Stimulated activated CD4-positive, alpha-beta T cell treated with anti-CD3 and anti-CD28 coated beads, Interleukin-4, amount 100 ng/mL, for 48 hours (primary cell): ENCODE measurements around the gene RBBP5.

ENCODE experiments used
- DNase-seq, 2 donors: peaks; one replicate each; pipeline ENCODE4 v3.0.0-alpha.2; 2020; ENCODE audit warnings: low read depth in 2 of 2

The RBBP5 gene

DNA sequence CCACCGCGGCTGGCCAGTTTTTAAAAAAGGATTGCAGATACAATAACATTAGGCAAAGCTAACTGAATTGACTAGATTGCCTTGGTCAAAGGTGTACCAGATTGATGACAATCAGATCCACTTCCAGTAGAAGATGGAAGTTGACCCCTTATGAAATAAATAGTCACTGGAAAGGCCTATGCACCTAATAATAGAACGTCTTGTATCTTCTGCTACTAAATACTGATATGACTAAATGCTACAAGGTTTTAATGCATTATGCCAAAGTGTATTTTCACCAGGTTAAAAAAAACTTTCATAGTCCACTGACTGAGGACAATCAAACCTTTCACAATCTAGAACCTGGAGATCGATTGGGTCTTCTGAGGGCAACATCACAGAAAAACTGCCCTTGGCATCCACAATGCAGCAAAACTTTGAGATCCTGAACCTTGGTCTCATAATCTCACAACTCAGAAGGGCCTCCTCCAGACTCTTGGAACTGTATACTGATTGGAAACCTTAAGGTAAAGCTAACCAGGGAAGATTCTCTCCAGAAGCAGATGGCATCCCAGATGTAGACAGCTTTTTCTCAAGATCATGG lies 7.8 kb upstream of the RBBP5 start:
- no peak for DNase-seq

- no peak for DNase-seq
Measured at GRCh38 chr1:205128050-205128449, 6.3 kb upstream of the RBBP5 start.

DNA sequence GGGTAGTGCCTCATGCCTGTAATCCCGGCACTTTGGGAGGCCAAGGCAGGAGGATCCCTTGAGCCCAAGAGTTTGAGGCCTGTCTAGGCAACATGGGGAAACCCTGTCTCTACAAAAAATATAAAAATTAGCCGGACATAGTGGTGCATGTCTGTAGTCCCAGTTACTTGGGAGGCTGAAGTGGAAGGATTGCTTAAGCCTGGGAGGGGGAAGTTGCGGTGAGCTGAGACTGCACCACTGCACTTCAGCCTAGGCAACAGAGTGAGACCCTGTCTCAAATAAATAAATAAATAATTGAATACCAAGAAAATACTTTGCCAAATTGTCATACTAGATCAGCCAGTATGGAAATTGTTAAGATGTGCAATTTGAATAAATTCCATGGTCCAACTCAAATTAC lies 5.9 kb upstream of the RBBP5 start:
- DNase-seq: no peak

DNA sequence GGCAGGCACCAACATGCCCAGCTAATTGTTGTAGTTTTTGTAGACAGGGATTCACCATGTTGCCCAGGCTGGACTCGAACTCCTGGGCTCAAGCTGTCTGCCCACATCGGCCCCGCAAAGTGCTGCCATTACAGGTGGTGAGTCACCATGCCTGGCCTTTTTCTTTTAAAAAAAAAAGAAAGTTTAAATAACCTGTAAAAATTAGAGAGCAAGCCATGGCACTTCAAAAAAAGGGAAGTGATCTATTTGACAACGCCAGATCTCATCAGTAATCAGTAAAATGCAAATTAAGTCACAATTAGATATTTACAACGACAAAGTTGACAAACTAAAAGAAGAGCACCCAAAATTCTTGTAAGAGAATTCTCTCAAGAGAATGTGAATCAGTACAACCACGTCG lies 2.9 kb upstream of the RBBP5 start:
- no peak for DNase-seq

- DNase-seq: no peak
Measured at GRCh38 chr1:205122489-205122882, 708 bp upstream of the RBBP5 start.

- DNase-seq: no peak
Measured at GRCh38 chr1:205118752-205119151, 3.0 kb downstream of the RBBP5 start.

DNA sequence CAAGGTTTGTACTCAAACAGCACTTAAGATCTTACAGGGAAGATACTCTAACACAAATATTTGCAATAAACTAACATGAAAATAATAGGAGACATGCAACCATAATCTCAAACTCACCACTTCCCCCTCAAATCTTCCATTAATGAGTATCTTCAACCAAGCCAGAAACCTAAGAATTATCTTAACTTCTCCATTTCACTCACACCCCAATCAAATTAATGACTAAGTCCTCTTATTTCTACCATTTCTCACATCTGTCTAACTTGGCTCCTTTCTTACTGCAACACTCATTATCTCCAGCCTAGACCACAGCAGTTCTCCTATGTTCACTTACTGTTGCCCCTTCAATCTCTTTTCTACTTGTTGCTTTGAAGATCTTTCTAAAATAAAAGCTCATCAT lies 10.4 kb downstream of the RBBP5 start:
- no peak for DNase-seq

DNA sequence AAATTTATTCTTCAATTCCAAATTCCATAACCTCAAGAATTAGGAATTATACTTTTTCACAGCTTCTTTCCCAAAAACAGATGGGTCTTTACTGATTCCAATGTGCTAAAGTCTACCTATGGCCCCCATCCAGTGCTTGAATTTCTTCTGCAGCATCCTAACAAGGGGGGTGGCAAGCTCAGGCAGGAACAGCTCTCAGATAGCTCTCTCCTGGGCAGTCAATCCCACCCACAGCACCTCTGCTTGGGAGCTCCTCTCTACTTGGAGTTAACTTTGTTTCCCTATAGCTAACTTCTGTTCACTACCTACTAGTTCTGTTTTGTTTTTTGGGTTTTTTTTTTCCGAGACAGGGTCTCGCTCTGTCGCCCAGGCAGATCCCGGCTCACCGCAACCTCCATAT lies 12.1 kb downstream of the RBBP5 start:
- no peak for DNase-seq

- no peak for DNase-seq
Measured at GRCh38 chr1:205109269-205109668, 12.5 kb downstream of the RBBP5 start.

GRCh38 chr1:205108464-205108863 lies 13.3 kb downstream of the RBBP5 start:
- DNase-seq: no peak

GRCh38 chr1:205107327-205107726 lies 14.5 kb downstream of the RBBP5 start:
- DNase-seq: no peak

DNA sequence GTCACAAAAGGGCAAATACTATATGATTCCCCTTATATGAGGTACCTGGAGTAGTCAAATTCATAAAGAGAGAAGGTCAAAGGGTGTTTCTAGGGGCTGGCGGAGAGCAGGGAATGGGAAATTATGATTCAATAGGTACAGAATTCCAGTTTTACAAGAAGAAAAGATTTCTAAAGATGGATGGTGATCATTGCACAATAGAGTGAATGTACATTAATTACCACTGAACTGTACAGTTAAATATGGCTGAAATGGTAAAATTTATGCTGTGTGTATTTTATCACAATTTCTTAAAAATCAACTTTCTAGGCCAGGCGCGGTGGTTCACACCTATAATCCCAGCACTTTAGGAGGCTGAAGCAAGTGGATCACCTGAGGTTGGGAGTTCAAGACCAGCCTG lies 19.4 kb downstream of the RBBP5 start:
- no peak for DNase-seq

DNA sequence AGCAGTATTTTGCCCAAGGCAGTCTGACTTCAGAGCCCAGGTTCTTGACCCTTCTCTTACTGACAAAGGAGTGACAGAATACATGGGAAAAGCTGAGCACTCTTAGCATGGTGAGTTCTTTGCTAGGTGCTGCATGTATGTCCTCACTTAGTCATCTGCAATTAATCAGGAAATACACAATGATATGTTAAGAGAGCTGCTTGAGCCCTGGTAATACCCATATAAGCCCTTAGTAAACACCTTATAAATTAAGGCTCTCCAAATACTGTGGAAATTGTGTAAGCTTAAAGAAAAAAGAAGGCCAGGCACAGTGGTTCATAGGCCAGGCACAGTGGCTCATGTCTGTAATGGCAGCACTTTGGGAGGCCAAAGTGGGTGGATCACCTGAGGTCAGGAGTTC lies 23.5 kb downstream of the RBBP5 start:
- no peak for DNase-seq

DNA sequence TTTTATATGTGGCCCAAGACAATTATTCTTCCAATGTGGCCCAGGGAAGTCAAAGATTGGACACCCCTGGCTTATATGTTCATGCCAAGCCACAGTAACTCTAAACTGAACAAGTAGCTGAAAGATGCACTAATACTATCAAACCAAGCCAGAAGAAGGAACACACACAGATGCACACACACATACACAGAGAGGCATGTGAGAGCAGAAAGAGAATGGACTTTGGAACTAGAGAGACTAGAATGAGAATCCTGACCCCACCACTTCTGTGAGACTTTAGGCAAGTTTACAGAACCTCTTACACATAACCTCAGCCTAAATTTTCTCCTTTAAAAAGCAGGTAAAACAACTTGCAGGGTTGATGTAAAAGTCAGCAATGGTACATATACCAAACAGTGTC lies 26.4 kb downstream of the RBBP5 start:
- no peak for DNase-seq

DNA sequence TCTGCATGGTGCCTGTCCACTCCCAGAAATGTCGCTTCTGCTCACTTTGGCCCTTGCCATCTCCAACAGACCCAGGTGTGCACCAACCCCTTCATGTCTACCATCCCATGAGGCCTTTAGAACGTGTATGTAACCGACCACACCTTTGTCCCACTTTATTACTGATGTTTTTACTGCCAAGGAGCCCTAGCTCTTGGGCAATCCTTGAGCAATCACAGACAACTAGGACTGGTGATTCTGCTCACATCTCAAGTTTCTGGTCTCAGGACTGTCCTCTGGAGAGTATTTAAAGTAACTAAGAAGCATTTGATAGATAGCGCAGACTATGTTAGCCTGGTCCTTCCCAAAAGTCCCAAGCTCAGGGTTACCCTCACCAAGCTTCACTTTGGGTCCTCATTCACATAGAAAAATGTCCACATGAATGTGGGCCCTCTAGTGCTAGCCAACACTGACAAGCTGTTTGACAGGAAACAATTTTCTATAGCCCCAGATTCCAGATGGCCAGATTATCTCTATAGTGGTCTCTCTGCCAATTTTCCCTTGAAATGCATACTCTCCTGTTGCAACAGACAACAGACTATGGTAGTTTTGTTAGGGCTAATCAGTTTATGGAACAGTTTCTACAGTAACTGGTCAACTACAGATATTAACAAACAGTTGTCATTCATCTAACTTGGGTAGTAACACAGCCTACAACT lies 30.6 kb downstream of the RBBP5 start:
- DNase-seq: no peak

DNA sequence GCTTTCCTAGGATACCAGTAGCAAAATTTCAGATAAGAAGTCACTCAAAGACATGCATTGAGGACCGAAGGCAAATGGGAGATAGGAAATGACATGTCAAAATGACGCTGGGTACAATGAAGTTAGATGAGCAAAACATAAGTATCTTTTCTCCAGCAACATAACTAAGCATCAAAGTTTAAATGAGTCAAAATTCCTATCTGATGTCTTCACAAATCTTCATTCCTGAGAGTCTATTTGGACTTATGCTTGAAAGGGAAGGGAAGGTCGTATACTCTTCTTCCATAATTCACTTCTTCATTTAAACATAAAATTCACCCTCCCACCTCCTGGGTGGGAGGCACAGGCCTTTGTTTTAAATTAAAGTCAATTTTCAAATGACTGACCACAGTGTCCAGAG lies 33.4 kb downstream of the RBBP5 start:
- DNase-seq: no peak

GRCh38 chr1:205084360-205084759 lies 37.4 kb downstream of the RBBP5 start, which contains the start of gene TMEM81:
Gene TMEM81 (minus strand): TSS chr1:205084460. CDS start chr1:205084320, 140 bp downstream.
- DNase-seq: no peak

GRCh38 chr1:205082431-205082830 lies 39.3 kb downstream of the RBBP5 start:
- no peak for DNase-seq

- no peak for DNase-seq
Measured at GRCh38 chr1:205077934-205078311, 43.9 kb downstream of the RBBP5 start.

DNA sequence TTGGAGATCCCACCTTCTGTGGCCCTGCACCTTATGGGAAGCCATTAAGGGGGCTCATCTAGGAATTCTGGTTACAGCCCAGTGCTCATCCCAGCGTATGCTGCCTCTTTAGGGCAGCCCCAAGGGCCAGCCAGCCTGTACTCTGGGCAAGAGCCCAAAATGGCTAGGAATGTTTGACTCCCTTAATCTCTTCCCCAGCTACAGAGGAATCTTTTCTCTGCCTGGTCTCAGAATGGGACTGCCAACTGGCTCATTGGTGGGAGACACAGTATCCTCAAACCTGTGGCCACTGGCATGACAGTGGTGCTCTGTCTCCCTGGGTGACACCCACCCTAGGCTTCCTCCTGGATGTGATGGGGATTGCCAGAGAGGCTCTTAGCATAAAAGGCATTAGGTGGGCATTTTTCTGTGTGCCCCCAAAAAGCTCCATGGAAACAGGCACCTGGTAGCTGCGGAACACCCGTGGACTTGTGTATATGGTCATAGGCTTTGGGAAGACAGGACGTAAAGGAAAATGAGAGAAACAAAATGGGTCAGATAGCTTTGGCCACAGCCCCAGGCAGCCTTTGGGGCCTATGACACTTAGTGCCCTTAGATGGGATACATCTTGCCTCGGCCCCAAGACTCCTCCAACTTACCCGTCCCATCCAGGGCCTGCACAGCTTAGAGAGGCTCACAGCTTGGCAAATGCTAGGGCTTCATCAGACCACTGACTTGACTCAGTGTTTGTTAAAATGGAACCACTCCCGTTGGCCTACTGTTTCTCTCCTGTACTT lies 44.4 kb downstream of the RBBP5 start:
- no peak for DNase-seq

DNA sequence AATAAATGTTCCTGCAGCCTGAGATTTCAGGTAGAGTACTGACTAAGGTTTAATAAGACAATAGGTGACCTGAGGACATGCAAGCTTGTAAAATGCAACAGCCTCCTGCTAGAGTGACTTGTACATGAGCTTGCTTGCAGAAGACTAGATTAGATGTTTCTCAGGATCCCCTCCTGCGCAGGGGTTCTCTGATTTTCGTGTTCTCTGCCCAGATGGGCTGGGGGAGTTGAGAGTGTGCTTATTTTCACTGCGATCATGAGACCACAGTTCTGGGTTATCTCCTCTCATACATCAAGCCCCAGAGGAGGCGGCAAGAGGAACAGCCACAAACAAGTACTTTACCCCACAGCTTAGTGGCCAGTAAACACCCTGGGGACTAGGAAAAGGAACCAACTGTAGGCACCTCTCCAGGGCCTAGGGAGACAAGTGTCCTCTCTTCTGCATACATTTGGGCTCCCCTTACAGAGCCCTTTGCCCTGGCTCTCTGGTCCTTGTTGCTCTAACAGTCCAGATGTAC lies 45.5 kb downstream of the RBBP5 start:
- DNase-seq: no peak

DNA sequence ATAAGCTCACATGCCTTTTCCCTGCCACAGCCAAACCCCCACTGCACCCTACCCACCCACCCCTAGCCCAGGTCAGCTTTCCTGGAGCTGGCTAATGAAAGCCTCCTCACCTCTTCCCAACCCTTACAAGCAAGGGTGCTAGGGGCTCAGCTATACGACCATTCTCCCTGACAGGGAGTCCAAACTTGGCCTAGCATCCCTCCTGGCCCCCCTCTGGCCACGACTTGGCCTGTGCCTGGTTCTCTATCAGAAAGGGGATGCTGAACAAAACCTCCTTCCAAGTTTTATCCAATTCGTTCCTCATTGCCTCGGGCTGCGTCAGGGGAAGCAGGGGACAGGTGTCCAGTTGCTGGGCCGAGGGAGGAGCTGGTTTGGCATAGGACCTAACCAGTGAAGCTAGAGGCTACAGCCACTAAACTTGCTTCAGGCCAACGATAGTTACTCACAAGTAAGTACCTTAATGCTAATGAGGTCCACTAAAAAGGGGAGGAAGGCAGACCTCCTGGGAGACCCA lies 46.1 kb downstream of the RBBP5 start:
- DNase-seq: no peak

- no peak for DNase-seq
Measured at GRCh38 chr1:205074513-205074912, 47.3 kb downstream of the RBBP5 start.
